Transverse colon (tissue), 4 donors: ENCODE measurements around the gene ILKAP.

ENCODE experiments used
- CTCF ChIP-seq, 5 experiments: fragments of 200-600 bp in 3 of 5; fragments of 450-650 bp in 2 of 5; sonication (generic) in 3 of 5; IDR thresholded peaks; 1 replicate in 2 of 5; 2 replicates in 3 of 5; pipeline ENCODE4 v1.5.1; 2016 to 2017; ENCODE audit warnings: antibody characterized with exemption in 5 of 5, inconsistent platforms in 3 of 5, mild to moderate bottlenecking in 2 of 5, moderate library complexity in 1 of 5
- POLR2AphosphoS5 ChIP-seq, 3 donors: sonication (generic); formaldehyde crosslinking; IDR thresholded peaks; one replicate each; pipeline ENCODE4 v1.6.1; 2016; ENCODE audit warnings: antibody characterized with exemption in 3 of 3

- TF ChIP-seq POLR2AphosphoS5 (IDR thresholded peaks at IDR 0.05) (no peak), CTCF (IDR thresholded peaks at IDR 0.05) (no peak)
Measured at GRCh38 chr2:238150686-238151085, 52.8 kb downstream of the ILKAP start.
